IPS DF 19.7 (cell line): ENCODE results near the gene KLK13.

Experiments used
- DNase-seq: peaks from one replicate; pipeline ENCODE4 v3.0.0-alpha.2; 2013; ENCODE audit warnings: low read depth, low spot score

The KLK13 gene

GRCh38 chr19:51063664-51064063 lies 1.2 kb downstream of the KLK13 start:
- DNase-seq, result no peak

GRCh38 chr19:51060973-51061372 lies 3.9 kb downstream of the KLK13 start:
- no peak for DNase-seq

GRCh38 chr19:51060336-51060735 lies 4.6 kb downstream of the KLK13 start:
- no peak for DNase-seq

GRCh38 chr19:51059715-51060114 lies 5.2 kb downstream of the KLK13 start:
- DNase-seq, result no peak

- no peak for DNase-seq
Observed at GRCh38 chr19:51055866-51056265, 9.0 kb downstream of the KLK13 start.

- DNase-seq, result no peak
Observed at GRCh38 chr19:51047031-51047335, 17.9 kb downstream of the KLK13 start.

- no peak for DNase-seq
Observed at GRCh38 chr19:51044327-51044726, 20.6 kb downstream of the KLK13 start.

- DNase-seq, result no peak
Observed at GRCh38 chr19:51043497-51043896, 21.4 kb downstream of the KLK13 start.

GRCh38 chr19:51040151-51040550 lies 24.7 kb downstream of the KLK13 start:
- no peak for DNase-seq

GRCh38 chr19:51036519-51036918 lies 28.4 kb downstream of the KLK13 start:
- DNase-seq, result no peak

- no peak for DNase-seq
Observed at GRCh38 chr19:51034704-51035103, 30.2 kb downstream of the KLK13 start, which contains the start of gene KLK12. KLK12 (minus strand) TSS chr19:51035002; CDS start chr19:51034621, 381 bp downstream.

- no peak for DNase-seq
Observed at GRCh38 chr19:51031880-51032225, 33.0 kb downstream of the KLK13 start.

GRCh38 chr19:51031220-51031879 lies 33.5 kb downstream of the KLK13 start:
- no peak for DNase-seq

- DNase-seq, result no peak
Observed at GRCh38 chr19:51030631-51031030, 34.3 kb downstream of the KLK13 start.

- no peak for DNase-seq
Observed at GRCh38 chr19:51029718-51030117, 35.2 kb downstream of the KLK13 start.

GRCh38 chr19:51027873-51028272 lies 37.0 kb downstream of the KLK13 start:
- DNase-seq, result no peak

- DNase-seq, result no peak
Observed at GRCh38 chr19:51027126-51027806, 37.6 kb downstream of the KLK13 start.

- DNase-seq, result no peak
Observed at GRCh38 chr19:51026554-51026831, 38.4 kb downstream of the KLK13 start, which contains the start of gene KLK11. KLK11 (minus strand) TSS chr19:51026616; CDS start chr19:51025631, 985 bp downstream.

GRCh38 chr19:51025809-51026553 lies 38.9 kb downstream of the KLK13 start:
- DNase-seq, result no peak

GRCh38 chr19:51025401-51025800 lies 39.5 kb downstream of the KLK13 start:
- no peak for DNase-seq

GRCh38 chr19:51024924-51025323 lies 40.0 kb downstream of the KLK13 start:
- DNase-seq, result no peak

GRCh38 chr19:51023946-51024345 lies 40.9 kb downstream of the KLK13 start:
- DNase-seq, result no peak

GRCh38 chr19:51022526-51022925 lies 42.4 kb downstream of the KLK13 start:
- DNase-seq, result no peak
